Measurements from ENCODE around the gene THSD4. TPM values are rescaled to one million over a fixed set of nuclear protein-coding genes. Genes with fewer than 3 reads are reported as not detected.
A peak's percentile ranks its signal among the peaks of the same experiment; 100 is the strongest.

Gene THSD4
- polyA plus RNA-seq, 2 of the 4 experiments (the other 2 are of a cell fraction): 15.8 to 40.7 TPM

DNA sequence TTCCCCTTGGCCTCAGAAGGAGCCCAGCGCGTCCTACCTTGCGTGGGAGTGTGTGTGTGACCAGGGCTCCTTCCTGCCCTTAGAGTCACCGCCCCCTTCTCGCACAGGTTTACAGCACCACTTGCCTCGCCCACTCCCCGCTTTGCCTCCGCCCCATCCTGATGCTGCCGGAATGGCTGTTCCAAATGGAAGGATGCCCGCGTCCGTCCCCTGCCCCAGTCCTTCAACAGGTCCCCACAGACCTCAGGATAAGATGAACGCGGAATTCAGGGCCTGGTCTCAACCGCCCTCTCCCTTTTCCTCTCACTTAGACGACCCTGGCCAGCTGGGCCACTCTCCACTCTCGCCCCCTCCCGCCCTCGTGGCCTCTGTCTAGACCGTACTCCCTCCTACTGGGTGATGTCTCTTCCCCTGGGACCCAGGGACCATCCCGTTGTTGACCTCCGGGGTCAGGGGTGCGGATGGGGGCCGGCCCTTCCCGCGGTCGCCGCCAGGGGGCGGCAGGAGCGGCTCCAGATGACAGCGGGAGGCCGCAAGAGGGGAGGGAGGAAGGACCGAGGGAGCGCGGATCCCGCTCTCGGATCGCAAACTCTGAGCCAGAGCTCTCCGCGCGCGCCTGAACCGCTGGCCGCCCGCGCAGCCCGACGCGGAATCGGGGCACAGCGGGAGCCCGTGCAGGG, at the start of gene THSD4 (continued):
- TF ChIP-seq, protein P1, sequence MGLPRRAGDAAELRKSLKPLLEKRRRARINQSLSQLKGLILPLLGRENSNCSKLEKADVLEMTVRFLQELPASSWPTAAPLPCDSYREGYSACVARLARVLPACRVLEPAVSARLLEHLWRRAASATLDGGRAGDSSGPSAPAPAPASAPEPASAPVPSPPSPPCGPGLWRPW (IDR thresholded peaks at IDR 0.05): no peak
- TF ChIP-seq TP53 (CRISPR knock-in tag; IDR thresholded peaks at IDR 0.05): 0 out of 2 replicates have a peak, but pooled peaks have one; percentile 29

DNA sequence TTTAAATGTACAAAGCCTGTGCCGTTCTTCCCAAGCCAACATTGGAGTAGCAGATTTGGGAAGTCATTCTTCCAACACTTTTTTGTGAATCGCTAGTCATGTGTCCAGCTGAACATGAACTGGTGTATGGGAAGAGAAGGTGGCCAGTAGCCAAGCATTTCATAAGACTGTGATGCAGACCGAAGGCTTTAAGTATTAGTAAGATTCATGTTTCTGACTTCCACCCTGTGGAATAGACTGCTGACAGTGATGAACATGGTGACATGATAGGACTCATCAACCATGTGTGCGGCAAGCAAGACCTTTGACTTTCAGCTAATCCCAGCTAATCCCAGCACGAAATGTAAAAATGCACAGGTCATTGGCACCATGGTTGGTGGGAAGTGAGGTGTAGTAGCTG, 48.3 kb upstream of the THSD4 start:
- FAIRE-seq (peak; percentile 13), ATAC-seq (no peak), DNase-seq (ENCODE audit: low read depth in 1 of 2, low spot score in 1 of 2) (no peak)
- no peak overlapping the region for H3K4me2 ChIP-seq
- TF ChIP-seq, protein P2, sequence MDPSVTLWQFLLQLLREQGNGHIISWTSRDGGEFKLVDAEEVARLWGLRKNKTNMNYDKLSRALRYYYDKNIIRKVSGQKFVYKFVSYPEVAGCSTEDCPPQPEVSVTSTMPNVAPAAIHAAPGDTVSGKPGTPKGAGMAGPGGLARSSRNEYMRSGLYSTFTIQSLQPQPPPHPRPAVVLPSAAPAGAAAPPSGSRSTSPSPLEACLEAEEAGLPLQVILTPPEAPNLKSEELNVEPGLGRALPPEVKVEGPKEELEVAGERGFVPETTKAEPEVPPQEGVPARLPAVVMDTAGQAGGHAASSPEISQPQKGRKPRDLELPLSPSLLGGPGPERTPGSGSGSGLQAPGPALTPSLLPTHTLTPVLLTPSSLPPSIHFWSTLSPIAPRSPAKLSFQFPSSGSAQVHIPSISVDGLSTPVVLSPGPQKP (IDR thresholded peaks at IDR 0.05; ENCODE audit: low read depth, low read length): no peak
- no peak for TF ChIP-seq HOXA7 (CRISPR knock-in tag; IDR thresholded peaks at IDR 0.05)
- no peak for TF ChIP-seq ZSCAN20 (CRISPR knock-in tag; IDR thresholded peaks at IDR 0.05)
- no peak for TF ChIP-seq TP53 (CRISPR knock-in tag; IDR thresholded peaks at IDR 0.05)
- no peak for TF ChIP-seq FOSL2 (IDR thresholded peaks at IDR 0.05)
- TF ChIP-seq FOSL2 (CRISPR knock-in tag; IDR thresholded peaks at IDR 0.05): no peak
- no peak for TF ChIP-seq HOXB13 (CRISPR knock-in tag; IDR thresholded peaks at IDR 0.05; ENCODE audit: low read depth)
- TF ChIP-seq, protein P3, sequence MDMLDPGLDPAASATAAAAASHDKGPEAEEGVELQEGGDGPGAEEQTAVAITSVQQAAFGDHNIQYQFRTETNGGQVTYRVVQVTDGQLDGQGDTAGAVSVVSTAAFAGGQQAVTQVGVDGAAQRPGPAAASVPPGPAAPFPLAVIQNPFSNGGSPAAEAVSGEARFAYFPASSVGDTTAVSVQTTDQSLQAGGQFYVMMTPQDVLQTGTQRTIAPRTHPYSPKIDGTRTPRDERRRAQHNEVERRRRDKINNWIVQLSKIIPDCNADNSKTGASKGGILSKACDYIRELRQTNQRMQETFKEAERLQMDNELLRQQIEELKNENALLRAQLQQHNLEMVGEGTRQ (IDR thresholded peaks at IDR 0.05): no peak
- TF ChIP-seq, protein P4, sequence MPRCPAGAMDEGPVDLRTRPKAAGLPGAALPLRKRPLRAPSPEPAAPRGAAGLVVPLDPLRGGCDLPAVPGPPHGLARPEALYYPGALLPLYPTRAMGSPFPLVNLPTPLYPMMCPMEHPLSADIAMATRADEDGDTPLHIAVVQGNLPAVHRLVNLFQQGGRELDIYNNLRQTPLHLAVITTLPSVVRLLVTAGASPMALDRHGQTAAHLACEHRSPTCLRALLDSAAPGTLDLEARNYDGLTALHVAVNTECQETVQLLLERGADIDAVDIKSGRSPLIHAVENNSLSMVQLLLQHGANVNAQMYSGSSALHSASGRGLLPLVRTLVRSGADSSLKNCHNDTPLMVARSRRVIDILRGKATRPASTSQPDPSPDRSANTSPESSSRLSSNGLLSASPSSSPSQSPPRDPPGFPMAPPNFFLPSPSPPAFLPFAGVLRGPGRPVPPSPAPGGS (IDR thresholded peaks at IDR 0.05): no peak
- TF ChIP-seq RFX5 (IDR thresholded peaks at IDR 0.05): no peak
- TF ChIP-seq SREBF2 (IDR thresholded peaks at IDR 0.05): no peak
- no peak for TF ChIP-seq JUN (IDR thresholded peaks at IDR 0.05)
- no peak for TF ChIP-seq CEBPB (IDR thresholded peaks at IDR 0.05)
- no peak for TF ChIP-seq PHF8 (IDR thresholded peaks at IDR 0.05; ENCODE audit: borderline replicate concordance, low read depth)
- no peak for TF ChIP-seq RAD21 (conservative IDR thresholded peaks at IDR 0.05 in 1 of 2, IDR thresholded peaks at IDR 0.05 in 1 of 2)
- TF ChIP-seq TFCP2L1 (CRISPR knock-in tag; IDR thresholded peaks at IDR 0.05): no peak
- H3K27ac ChIP-seq: no peak overlapping the region
- no peaks in the 10 kb centered on the region for H3K9me3 ChIP-seq
- CTCF ChIA-PET: interaction anchor here (0.5 kb wide), 1 partner anchor 26 kb away, joined by 3 read pairs; no protein-coding TSS in a partner anchor
- H3K4me1 ChIP-seq: no peaks in the 10 kb centered on the region
- POLR2A ChIA-PET: no interaction called here
- 85% methylated on average over 5 of the region's 5 CpGs for WGBS (ENCODE audit: missing lambda C conversion rate)
- H3K4me3 ChIP-seq: no peak overlapping the region

DNA sequence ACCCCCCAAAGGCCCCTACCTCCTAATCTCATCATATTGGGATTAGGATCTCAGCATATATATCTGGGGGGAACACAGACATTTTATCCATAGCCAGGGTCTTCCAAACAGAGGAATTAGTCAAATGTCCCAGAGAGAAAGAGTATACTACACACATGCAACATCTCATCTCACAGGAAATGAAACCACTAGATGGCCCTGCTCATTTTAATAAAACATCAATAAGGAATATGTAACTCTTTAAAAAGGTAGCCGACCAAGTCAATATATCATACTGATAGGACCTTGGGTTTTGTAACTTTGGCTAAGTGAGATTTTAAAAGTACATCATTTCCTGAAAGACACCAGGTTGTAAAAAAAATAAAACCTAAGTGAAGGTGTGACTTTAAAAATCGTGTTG, 45.6 kb upstream of the THSD4 start:
- FAIRE-seq (no peak), DNase-seq (ENCODE audit: low read depth in 1 of 2, low spot score in 1 of 2) (no peak), ATAC-seq (no peak)
- ChIA-PET POLR2A (no interaction called here), CTCF (no interaction called here)
- Histone ChIP-seq H3K4me1 (no peaks in the 10 kb centered on the region), H3K9me3 (0 out of 3 replicates have a peak, but pooled peaks cover 6% of the 10 kb centered on the region), H3K27ac (no peak overlapping the region), H3K4me2 (no peak overlapping the region), H3K4me3 (no peak overlapping the region)
- no peak for TF ChIP-seq MAFK (IDR thresholded peaks at IDR 0.05; ENCODE audit: partially characterized antibody)
- TF ChIP-seq MYC (IDR thresholded peaks at IDR 0.05; ENCODE audit: borderline replicate concordance, low read length): no peak
- 0 out of 5 replicates have a peak, but pooled peaks of 1 of the 2 experiments have one; percentile 11 for TF ChIP-seq RAD21 (conservative IDR thresholded peaks at IDR 0.05 in 1 of 2, IDR thresholded peaks at IDR 0.05 in 1 of 2)
- no peak for TF ChIP-seq HOXB13 (CRISPR knock-in tag; IDR thresholded peaks at IDR 0.05; ENCODE audit: low read depth)
- 53% methylated on average over 2 of the region's 2 CpGs for WGBS (ENCODE audit: missing lambda C conversion rate)

Data from A549 (cell line).